Spinal cord (tissue), 10 donors: ENCODE results near the gene DUSP7. TPM values are rescaled to one million over a fixed set of nuclear protein-coding genes. Genes with fewer than 3 reads are reported as not detected.
"Not testable (repeated sequence)": the region's sequence is repeated elsewhere in the genome, so short reads cannot be mapped to it uniquely, and the experiment has no call there.

ENCODE experiments used
- DNase-seq, 6 donors: peaks; one replicate each; pipeline versions ENCODE4 v3.0.0 to v3.0.0-alpha.2; 2013 to 2015; ENCODE audit warnings: low spot score in 6 of 6, low read depth in 4 of 6
- H3K27ac ChIP-seq: one replicate; pipeline ENCODE4 v1.5.1; 2013; ENCODE audit warnings: low read depth, low read length, control low read depth
- H3K27me3 ChIP-seq: one replicate; pipeline ENCODE4 v1.6.1; 2013; ENCODE audit warnings: low read length; ENCODE audit not compliant: control insufficient read depth, insufficient read depth
- H3K36me3 ChIP-seq: one replicate; pipeline ENCODE4 v1.6.1; 2013; ENCODE audit warnings: low read length; ENCODE audit not compliant: control insufficient read depth, insufficient read depth
- H3K4me1 ChIP-seq: one replicate; pipeline ENCODE4 v1.6.1; 2013; ENCODE audit warnings: low read length; ENCODE audit not compliant: control insufficient read depth, insufficient read depth
- H3K4me3 ChIP-seq: one replicate; pipeline ENCODE4 v1.5.1; 2013; ENCODE audit warnings: low read depth, low read length, control low read depth
- H3K9me3 ChIP-seq: one replicate; pipeline ENCODE4 v1.6.1; 2013; ENCODE audit warnings: low read length; ENCODE audit not compliant: control insufficient read depth, insufficient read depth
- WGBS: methylation state at CpG from one replicate; pipeline ENCODE4 v1.1.5; 2013; ENCODE audit warnings: missing lambda C conversion rate; ENCODE audit not compliant: insufficient coverage; 5-methylcytosine and 5-hydroxymethylcytosine counted together
- polyA plus RNA-seq, 2 donors: library from polyadenylated mRNA; unstranded; fragments of 120-200 nt; gene quantifications; one replicate each; pipeline ENCODE4 v1.2.1, GENCODE V29; 2013; ENCODE audit not compliant: insufficient read length in 2 of 2
- total RNA-seq, 2 donors: library from RNA; depleted of rRNA in 1 of 2; stranded (reverse); fragments of 120-200 nt in 1 of 2; fragments of >200 nt in 1 of 2; gene quantifications; one replicate each; pipeline versions ENCODE4 v1.2.3 to v1.2.4, GENCODE V29; 2013 to 2014
- donor health status: healthy.

The DUSP7 gene
- total and polyA plus RNA-seq, 4 donors = 9.2 to 29.6 (median 21.1) TPM

GRCh38 chr3:52034651-52035050 lies 21.7 kb downstream of the DUSP7 start:
- no peak for DNase-seq
- Histone ChIP-seq H3K9me3 (no peaks in the 10 kb centered on the region), H3K4me3 (no peak overlapping the region), H3K27me3 (no peaks in the 10 kb centered on the region), H3K27ac (no peak overlapping the region), H3K4me1 (peaks cover 71% of the 10 kb centered on the region), H3K36me3 (peaks cover 5% of the 10 kb centered on the region)
- WGBS = 82% methylated on average over 1 of the region's 3 CpGs

- Histone ChIP-seq H3K4me3 (no peak overlapping the region), H3K27me3 (no peaks in the 10 kb centered on the region), H3K27ac (no peak overlapping the region), H3K4me1 (peaks cover 68% of the 10 kb centered on the region), H3K9me3 (no peaks in the 10 kb centered on the region), H3K36me3 (peaks cover 5% of the 10 kb centered on the region)
- WGBS = 75% methylated on average over 2 of the region's 5 CpGs
- DNase-seq = no peak
These were observed 22.2 kb downstream of the DUSP7 start for GRCh38 chr3:52034212-52034611.

- peaks cover 68% of the 10 kb centered on the region for H3K4me1 ChIP-seq
- WGBS = 91% methylated on average over 5 of the region's 6 CpGs
- H3K36me3 ChIP-seq, H3K27me3 ChIP-seq, H3K9me3 ChIP-seq, DNase-seq, H3K4me3 ChIP-seq: not testable (repeated sequence)
- H3K27ac ChIP-seq = peak overlapping the region; percentile 78
These were observed 22.6 kb downstream of the DUSP7 start for GRCh38 chr3:52033748-52034147.

GRCh38 chr3:52032702-52033408 lies 23.5 kb downstream of the DUSP7 start:
- Histone ChIP-seq H3K4me3 (no peak overlapping the region), H3K27me3 (no peaks in the 10 kb centered on the region), H3K4me1 (peaks cover 67% of the 10 kb centered on the region), H3K27ac (peak overlapping the region; percentile 78), H3K9me3 (no peaks in the 10 kb centered on the region), H3K36me3 (peaks cover 5% of the 10 kb centered on the region)
- peak in 3 of 6 donors; percentile 33 to 71 (median 65) for DNase-seq
- 37% methylated on average over 10 of the region's 11 CpGs for WGBS

GRCh38 chr3:52031896-52032295 lies 24.5 kb downstream of the DUSP7 start:
- no peaks in the 10 kb centered on the region for H3K27me3 ChIP-seq
- peaks cover 5% of the 10 kb centered on the region for H3K36me3 ChIP-seq
- 69% methylated on average over 8 of the region's 10 CpGs for WGBS
- H3K4me3 ChIP-seq = no peak overlapping the region
- no peak for DNase-seq
- H3K4me1 ChIP-seq = peaks cover 57% of the 10 kb centered on the region
- H3K27ac ChIP-seq = no peak overlapping the region
- H3K9me3 ChIP-seq = no peaks in the 10 kb centered on the region

GRCh38 chr3:52030714-52031310 lies 25.6 kb downstream of the DUSP7 start:
- no peak overlapping the region for H3K4me3 ChIP-seq
- peaks cover 5% of the 10 kb centered on the region for H3K36me3 ChIP-seq
- peak in 1 of 6 donors; percentile 48 for DNase-seq
- no peaks in the 10 kb centered on the region for H3K27me3 ChIP-seq
- no peak overlapping the region for H3K27ac ChIP-seq
- peaks cover 57% of the 10 kb centered on the region for H3K4me1 ChIP-seq
- no peaks in the 10 kb centered on the region for H3K9me3 ChIP-seq
- 82% methylated on average over 7 of the region's 11 CpGs for WGBS

GRCh38 chr3:52029535-52029934 lies 26.8 kb downstream of the DUSP7 start:
- DNase-seq = no peak
- no peak overlapping the region for H3K27ac ChIP-seq
- no peaks in the 10 kb centered on the region for H3K9me3 ChIP-seq
- 80% methylated on average over 10 of the region's 10 CpGs for WGBS
- peaks cover 59% of the 10 kb centered on the region for H3K4me1 ChIP-seq
- no peak overlapping the region for H3K4me3 ChIP-seq
- H3K27me3 ChIP-seq = no peaks in the 10 kb centered on the region
- H3K36me3 ChIP-seq = peaks cover 5% of the 10 kb centered on the region

GRCh38 chr3:52029053-52029452 lies 27.3 kb downstream of the DUSP7 start:
- H3K4me3 ChIP-seq = no peak overlapping the region
- H3K27me3 ChIP-seq = no peaks in the 10 kb centered on the region
- no peak for DNase-seq
- H3K9me3 ChIP-seq = no peaks in the 10 kb centered on the region
- peaks cover 57% of the 10 kb centered on the region for H3K4me1 ChIP-seq
- 81% methylated on average over 8 of the region's 9 CpGs for WGBS
- no peak overlapping the region for H3K27ac ChIP-seq
- H3K36me3 ChIP-seq = peaks cover 5% of the 10 kb centered on the region

- WGBS = 46% methylated on average over 8 of the region's 12 CpGs
These were observed 27.8 kb downstream of the DUSP7 start for GRCh38 chr3:52028572-52028971.

GRCh38 chr3:52026041-52026440 lies 30.3 kb downstream of the DUSP7 start:
- no peak overlapping the region for H3K4me3 ChIP-seq
- no peaks in the 10 kb centered on the region for H3K9me3 ChIP-seq
- H3K27me3 ChIP-seq = no peaks in the 10 kb centered on the region
- WGBS = 43% methylated on average over 4 of the region's 4 CpGs
- H3K4me1 ChIP-seq = peaks cover 61% of the 10 kb centered on the region
- no peak overlapping the region for H3K27ac ChIP-seq
- H3K36me3 ChIP-seq = peaks cover 4% of the 10 kb centered on the region
- no peak for DNase-seq

More at GRCh38 chr3:52028572-52028971, 27.8 kb downstream of the DUSP7 start:
- Histone ChIP-seq H3K4me1 (peaks cover 57% of the 10 kb centered on the region), H3K27ac (no peak overlapping the region), H3K27me3 (no peaks in the 10 kb centered on the region), H3K4me3 (no peak overlapping the region), H3K36me3 (peaks cover 5% of the 10 kb centered on the region), H3K9me3 (no peaks in the 10 kb centered on the region)
- DNase-seq = peak in 2 of 6 donors; percentile 50 to 59
